Nephron progenitor cell (in vitro differentiated cells): Measurements from ENCODE around the gene MGLL.

ENCODE experiments used
- DNase-seq: peaks from one replicate; pipeline ENCODE4 v3.0.0; 2021
- H3K27ac Mint-ChIP-seq: 2 replicates; pipeline ENCODE4 v1.8.0; 2021; ENCODE audit warnings: mild to moderate bottlenecking, moderate library complexity, mixed read lengths
- H3K27me3 Mint-ChIP-seq: 2 replicates; pipeline ENCODE4 v1.8.0; 2021; ENCODE audit warnings: mild to moderate bottlenecking, low read depth, mixed read lengths; ENCODE audit not compliant: poor library complexity
- H3K36me3 Mint-ChIP-seq: 2 replicates; pipeline ENCODE4 v1.8.0; 2021; ENCODE audit warnings: low read depth, mixed read lengths
- H3K4me1 Mint-ChIP-seq: 2 replicates; pipeline ENCODE4 v1.8.0; 2021; ENCODE audit warnings: mixed read lengths
- H3K4me3 Mint-ChIP-seq: 2 replicates; pipeline ENCODE4 v1.8.0; 2021; ENCODE audit warnings: mild to moderate bottlenecking, moderate library complexity, mixed read lengths
- H3K9me3 Mint-ChIP-seq: 2 replicates; pipeline ENCODE4 v1.8.0; 2021; ENCODE audit warnings: mild to moderate bottlenecking, moderate library complexity, mixed read lengths
- TF ChIP-seq, protein P1 (sequence below): fragments of 200-600 bp; sonication (generic); IDR thresholded peaks from 2 replicates; pipeline ENCODE4 v1.5.0; 2021; ENCODE audit warnings: antibody characterized with exemption

The MGLL gene

DNA sequence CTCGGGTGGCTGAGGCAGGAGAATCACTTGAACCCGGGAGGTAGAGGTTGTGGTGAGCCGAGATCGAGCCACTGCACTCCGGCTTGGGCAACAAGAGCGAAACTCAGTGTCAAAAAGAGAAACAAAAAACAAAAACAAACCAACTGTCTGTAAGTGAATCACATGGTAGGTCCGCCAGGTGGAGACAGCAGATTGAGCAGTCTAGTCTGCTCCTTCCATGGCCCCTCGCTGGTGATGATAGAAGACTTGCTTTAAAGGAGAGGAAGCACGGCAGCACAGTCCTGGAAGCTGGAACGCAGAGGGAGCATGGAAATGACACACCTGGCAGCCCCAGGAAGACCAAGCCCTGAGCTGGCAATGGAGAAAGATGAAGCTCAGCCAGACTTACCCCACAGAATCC is 31.4 kb upstream of the MGLL start:
- H3K36me3 Mint-ChIP-seq: no peaks in the 10 kb centered on the region
- TF ChIP-seq, protein P1, sequence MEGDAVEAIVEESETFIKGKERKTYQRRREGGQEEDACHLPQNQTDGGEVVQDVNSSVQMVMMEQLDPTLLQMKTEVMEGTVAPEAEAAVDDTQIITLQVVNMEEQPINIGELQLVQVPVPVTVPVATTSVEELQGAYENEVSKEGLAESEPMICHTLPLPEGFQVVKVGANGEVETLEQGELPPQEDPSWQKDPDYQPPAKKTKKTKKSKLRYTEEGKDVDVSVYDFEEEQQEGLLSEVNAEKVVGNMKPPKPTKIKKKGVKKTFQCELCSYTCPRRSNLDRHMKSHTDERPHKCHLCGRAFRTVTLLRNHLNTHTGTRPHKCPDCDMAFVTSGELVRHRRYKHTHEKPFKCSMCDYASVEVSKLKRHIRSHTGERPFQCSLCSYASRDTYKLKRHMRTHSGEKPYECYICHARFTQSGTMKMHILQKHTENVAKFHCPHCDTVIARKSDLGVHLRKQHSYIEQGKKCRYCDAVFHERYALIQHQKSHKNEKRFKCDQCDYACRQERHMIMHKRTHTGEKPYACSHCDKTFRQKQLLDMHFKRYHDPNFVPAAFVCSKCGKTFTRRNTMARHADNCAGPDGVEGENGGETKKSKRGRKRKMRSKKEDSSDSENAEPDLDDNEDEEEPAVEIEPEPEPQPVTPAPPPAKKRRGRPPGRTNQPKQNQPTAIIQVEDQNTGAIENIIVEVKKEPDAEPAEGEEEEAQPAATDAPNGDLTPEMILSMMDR: no peak
- peaks cover 13% of the 10 kb centered on the region for H3K4me1 Mint-ChIP-seq
- DNase-seq: no peak
- H3K27me3 Mint-ChIP-seq: peaks cover 3% of the 10 kb centered on the region
- H3K4me3 Mint-ChIP-seq: no peak overlapping the region
- no peaks in the 10 kb centered on the region for H3K9me3 Mint-ChIP-seq
- H3K27ac Mint-ChIP-seq: peak overlapping the region; percentile 76

DNA sequence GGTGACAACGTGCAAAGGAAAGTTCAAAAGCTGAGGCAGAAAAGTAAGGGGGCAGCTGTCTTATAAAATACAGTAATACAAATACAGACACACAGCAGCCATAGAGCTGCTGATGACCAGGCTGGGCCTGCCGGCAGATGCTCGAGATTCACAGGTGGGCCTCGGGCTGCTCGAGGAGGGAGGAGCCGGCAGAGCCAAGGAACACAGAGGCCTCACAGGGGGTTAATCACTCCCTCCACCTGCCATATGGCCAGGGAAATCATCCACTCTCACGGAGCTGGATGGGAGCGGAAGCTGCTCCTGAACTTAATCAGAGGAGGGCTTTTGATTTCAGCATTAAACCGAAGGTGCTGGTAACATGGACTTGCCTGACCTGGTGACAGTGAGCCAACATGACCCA is 29.6 kb upstream of the MGLL start:
- TF ChIP-seq, protein P1: no peak
- Mint-ChIP-seq H3K9me3 (no peaks in the 10 kb centered on the region), H3K27ac (no peak overlapping the region), H3K36me3 (no peaks in the 10 kb centered on the region), H3K4me3 (no peak overlapping the region), H3K4me1 (peaks cover 20% of the 10 kb centered on the region), H3K27me3 (peaks cover 3% of the 10 kb centered on the region)
- DNase-seq: no peak

DNA sequence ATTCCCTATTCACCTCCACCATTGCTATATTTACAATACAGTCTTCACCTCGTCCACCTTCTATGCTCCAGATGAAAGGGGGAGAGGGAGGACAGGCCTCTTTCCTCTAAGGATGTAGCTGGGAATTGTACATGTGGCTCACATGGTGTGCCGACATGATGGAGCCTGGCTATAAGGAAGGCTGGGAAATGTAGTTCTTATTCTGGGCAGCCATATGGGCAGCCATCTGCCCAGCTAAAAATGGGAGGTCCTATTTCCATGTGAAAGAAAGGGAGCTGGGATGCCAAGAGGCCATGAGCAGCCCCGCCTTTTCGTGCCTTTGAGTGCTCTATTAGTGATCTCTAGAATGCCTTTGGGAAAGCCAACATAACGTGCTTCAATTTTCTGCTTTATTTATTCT is 27.1 kb upstream of the MGLL start:
- Mint-ChIP-seq H3K36me3 (no peaks in the 10 kb centered on the region), H3K4me1 (peaks cover 21% of the 10 kb centered on the region), H3K27ac (no peak overlapping the region), H3K4me3 (no peak overlapping the region), H3K27me3 (peaks cover 10% of the 10 kb centered on the region), H3K9me3 (no peaks in the 10 kb centered on the region)
- DNase-seq: no peak
- TF ChIP-seq, protein P1: no peak

DNA sequence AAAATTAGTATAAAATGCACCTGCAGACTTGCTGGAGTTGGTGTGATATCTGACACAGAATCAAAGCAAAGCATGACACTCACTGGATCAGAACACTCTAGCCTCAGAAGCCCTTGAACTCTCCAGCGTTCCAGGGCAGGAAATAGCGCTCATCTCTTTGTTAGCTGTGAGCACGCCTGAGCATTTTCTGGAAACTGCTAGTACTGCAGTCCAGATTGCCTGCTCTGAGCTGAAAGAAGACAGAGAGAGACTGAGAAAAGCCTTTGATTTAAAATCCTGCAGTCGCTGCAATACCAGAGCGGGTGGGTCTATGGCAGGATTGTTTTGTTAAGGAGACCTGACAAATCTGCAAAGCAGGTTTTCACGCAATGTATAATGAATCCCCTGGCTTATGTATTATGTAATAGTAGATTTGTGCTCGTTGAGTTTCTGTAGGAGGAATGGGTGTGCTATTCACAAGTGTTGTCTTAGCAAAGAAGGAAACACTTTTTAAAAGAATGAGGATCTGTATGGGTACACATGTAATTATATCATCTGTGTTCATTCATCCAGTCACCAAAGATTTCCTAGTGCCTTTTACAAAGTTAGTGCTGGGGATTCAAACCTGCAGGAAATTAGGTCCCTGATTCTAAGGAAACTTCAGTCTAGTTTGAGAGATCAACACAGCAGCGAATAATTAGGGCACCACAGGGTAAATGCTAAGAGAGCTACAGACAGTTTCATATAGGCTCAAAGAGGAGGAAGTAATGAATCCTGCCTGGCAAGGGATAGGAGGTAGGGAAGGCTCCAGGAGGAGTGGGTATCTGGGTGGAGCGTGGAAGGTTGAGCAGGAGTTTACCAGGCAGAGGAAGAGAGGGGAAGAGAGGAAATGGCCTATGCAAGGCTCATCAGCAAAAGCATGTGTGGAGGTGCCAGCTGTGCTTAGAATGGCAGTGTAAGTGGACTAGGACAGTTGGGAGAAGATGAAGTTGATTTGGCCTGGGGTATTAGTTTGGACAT is 26.1 kb upstream of the MGLL start:
- H3K27ac Mint-ChIP-seq: no peak overlapping the region
- TF ChIP-seq, protein P1: no peak
- no peaks in the 10 kb centered on the region for H3K36me3 Mint-ChIP-seq
- no peak for DNase-seq
- H3K9me3 Mint-ChIP-seq: no peaks in the 10 kb centered on the region
- H3K4me1 Mint-ChIP-seq: peaks cover 25% of the 10 kb centered on the region
- H3K4me3 Mint-ChIP-seq: no peak overlapping the region
- H3K27me3 Mint-ChIP-seq: peaks cover 7% of the 10 kb centered on the region

DNA sequence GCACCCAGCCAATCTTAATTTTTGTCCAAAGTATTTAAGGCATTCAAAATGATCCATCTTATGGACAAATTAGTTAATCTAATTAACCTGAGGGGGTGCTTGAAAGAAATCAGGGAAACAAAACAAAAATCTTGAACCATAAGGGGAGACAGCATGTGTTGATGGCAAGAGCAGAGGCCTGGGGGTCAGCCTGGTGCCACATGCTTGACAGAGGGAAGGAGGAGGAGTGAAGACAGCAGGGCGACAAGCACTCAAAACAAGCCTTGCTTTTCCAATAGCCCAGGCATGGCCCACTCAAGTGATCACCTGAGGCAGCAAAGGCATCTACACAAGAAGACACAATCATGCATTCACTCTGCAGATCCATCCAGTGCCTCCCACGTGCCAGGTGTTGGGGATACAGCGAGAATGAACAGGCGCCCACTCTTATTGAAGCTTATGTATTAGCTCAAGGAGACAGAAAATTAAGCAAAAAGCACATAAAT is 25.0 kb upstream of the MGLL start:
- no peak for DNase-seq
- Mint-ChIP-seq H3K27me3 (peaks cover 7% of the 10 kb centered on the region), H3K4me1 (peaks cover 25% of the 10 kb centered on the region), H3K36me3 (no peaks in the 10 kb centered on the region), H3K27ac (no peak overlapping the region), H3K9me3 (no peaks in the 10 kb centered on the region), H3K4me3 (no peak overlapping the region)
- TF ChIP-seq, protein P1: no peak

DNA sequence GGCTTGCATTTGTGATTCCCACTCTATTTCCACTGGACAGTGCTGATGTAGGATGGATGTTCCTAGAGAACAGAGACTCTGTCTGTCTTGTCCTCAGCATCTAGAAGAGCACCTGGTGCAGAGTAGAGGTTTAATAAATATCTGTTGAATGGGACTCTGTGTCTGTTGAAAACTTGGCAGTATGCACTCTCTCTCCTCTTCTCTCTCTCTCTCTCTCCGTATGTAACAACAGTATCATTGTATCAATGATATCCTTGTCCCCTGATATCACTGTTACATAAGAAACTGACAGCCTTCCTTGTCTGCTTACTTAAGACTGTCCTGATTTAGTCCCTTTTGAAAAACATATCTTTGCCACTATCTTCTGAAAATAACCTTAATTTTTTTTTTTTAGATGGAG is 24.3 kb upstream of the MGLL start:
- no peaks in the 10 kb centered on the region for H3K9me3 Mint-ChIP-seq

More for the DNA sequence above, 24.3 kb upstream of the MGLL start:
- no peaks in the 10 kb centered on the region for H3K36me3 Mint-ChIP-seq
- no peak for DNase-seq
- TF ChIP-seq, protein P1: no peak
- H3K27me3 Mint-ChIP-seq: peaks cover 13% of the 10 kb centered on the region
- no peak overlapping the region for H3K4me3 Mint-ChIP-seq
- peaks cover 20% of the 10 kb centered on the region for H3K4me1 Mint-ChIP-seq
- H3K27ac Mint-ChIP-seq: no peak overlapping the region
